MCF 10A (cell line): ENCODE measurements around the gene OR2H1. TPM values are rescaled to one million over a fixed set of nuclear protein-coding genes. Genes with fewer than 3 reads are reported as not detected.
A peak's percentile ranks its signal among the peaks of the same experiment; 100 is the strongest.

Experiments
- Bru-seq: library from RNA; stranded (reverse); fragments of 400-500 nt; gene quantifications from one replicate; lab custom pipeline; 2021; lab: Mats Ljungman, UMichigan
- BruChase-seq, 2 experiments: library from RNA; stranded (reverse); fragments of 400-500 nt; gene quantifications; one replicate each; lab custom pipeline; 2021; lab: Mats Ljungman, UMichigan
- BruUV-seq: library from RNA; stranded (reverse); fragments of 400-500 nt; replicated peaks from 2 replicates; lab custom pipeline; 2021; lab: Mats Ljungman, UMichigan
- CTCF ChIA-PET: fragments of 300-600 bp; sonication (Branson Sonifier 250); formaldehyde crosslinking; extraction: SDS; loops from one replicate; lab custom pipeline; 2021; ENCODE audit warnings: antibody characterized with exemption, inconsistent platforms; lab: Yijun Ruan, JAX
- POLR2A ChIA-PET: fragments of 300-600, 350-650 bp; sonication (Branson Sonifier 250); formaldehyde crosslinking; extraction: SDS; loops from one replicate; lab custom pipeline; 2020; ENCODE audit warnings: antibody characterized with exemption, inconsistent platforms; lab: Yijun Ruan, JAX
- DNase-seq: peaks from one replicate; pipeline ENCODE4 v3.0.0-alpha.2; 2018; ENCODE audit not compliant: unreplicated experiment
- H3K27ac Mint-ChIP-seq: one replicate; pipeline ENCODE4 v1.8.0; 2022; ENCODE audit warnings: mild to moderate bottlenecking, low read depth, mixed read lengths; ENCODE audit not compliant: unreplicated experiment
- H3K27me3 Mint-ChIP-seq: one replicate; pipeline ENCODE4 v1.8.0; 2022; ENCODE audit warnings: mixed read lengths; ENCODE audit not compliant: insufficient read depth, unreplicated experiment
- H3K36me3 Mint-ChIP-seq: one replicate; pipeline ENCODE4 v1.8.0; 2022; ENCODE audit warnings: mild to moderate bottlenecking, moderate library complexity, mixed read lengths; ENCODE audit not compliant: insufficient read depth, unreplicated experiment
- H3K4me1 Mint-ChIP-seq: one replicate; pipeline ENCODE4 v1.8.0; 2022; ENCODE audit warnings: mixed read lengths; ENCODE audit not compliant: insufficient read depth, unreplicated experiment
- H3K4me3 Mint-ChIP-seq: one replicate; pipeline ENCODE4 v1.8.0; 2022; ENCODE audit warnings: mild to moderate bottlenecking, moderate library complexity, mixed read lengths; ENCODE audit not compliant: unreplicated experiment
- H3K9me3 Mint-ChIP-seq: one replicate; pipeline ENCODE4 v1.8.0; 2022; ENCODE audit warnings: mixed read lengths; ENCODE audit not compliant: unreplicated experiment
- intact Hi-C: fragments of 100-400 bp; cut with micrococcal nuclease; formaldehyde crosslinking; loops from 2 replicates; pipeline ENCODE4 v1.14.1; 2022
- long read RNA-seq: library from polyadenylated mRNA; stranded (forward); transcript quantifications from one replicate; pipeline ENCODE4 v2.0.0, GENCODE V29; 2022
- total RNA-seq: library from RNA; stranded (reverse); gene quantifications from 2 replicates; pipeline ENCODE4 v1.2.3, GENCODE V29; 2022
- TF ChIP-seq, protein P1 (sequence below): fragments of 200-600 bp; IDR thresholded peaks from one replicate; pipeline ENCODE4 v1.8.0; 2022; ENCODE audit warnings: antibody characterized with exemption, mild to moderate bottlenecking; ENCODE audit not compliant: unreplicated experiment

The OR2H1 gene
- total RNA-seq = not detected in 2 replicates
- Bru-seq, nascent RNA = not detected
- BruChase-seq, experiment 1, labeled RNA remaining after a 6-hour chase = not detected
- not detected for BruChase-seq, experiment 2, labeled RNA remaining after a 2-hour chase
- long read RNA-seq = 0 reads

DNA sequence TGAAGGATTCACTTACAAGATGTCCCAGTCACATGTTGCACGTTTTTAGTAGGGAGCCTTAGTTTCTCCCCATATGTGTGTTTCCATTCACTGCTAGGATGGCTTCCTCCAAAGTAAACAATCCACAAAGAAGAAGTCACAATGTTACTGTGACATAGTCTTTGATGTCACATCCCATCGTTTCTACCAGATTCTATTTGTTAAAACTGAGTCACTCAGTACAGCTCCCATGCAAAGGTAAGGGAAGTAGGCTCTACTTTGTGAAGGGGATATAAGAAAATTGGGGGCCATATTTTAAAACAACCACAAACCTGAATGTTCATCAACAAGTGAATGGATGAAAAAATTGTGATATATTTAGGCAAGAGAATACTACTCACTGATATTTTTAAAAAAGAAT lies at the start of gene OR2H1, which contains the start of gene OR11A1:
OR2H1 (plus strand) TSS at position 185 of the 400 bp plus-strand sequence. CDS start 4,615 bp downstream, outside the sequence.
OR11A1 (minus strand) TSS at position 101 of the 400 bp plus-strand sequence. CDS start 29,430 bp downstream, outside the sequence.
- ChIA-PET CTCF (no interaction called here), POLR2A (no interaction called here)
- H3K27ac Mint-ChIP-seq = no peak within 1 kb of the TSS
- no peaks in the 10 kb centered on the region for H3K4me1 Mint-ChIP-seq
- H3K9me3 Mint-ChIP-seq = no peaks in the 10 kb centered on the region
- no peak within 1 kb of the TSS for H3K4me3 Mint-ChIP-seq
- no peak for DNase-seq
- TF ChIP-seq, protein P1, sequence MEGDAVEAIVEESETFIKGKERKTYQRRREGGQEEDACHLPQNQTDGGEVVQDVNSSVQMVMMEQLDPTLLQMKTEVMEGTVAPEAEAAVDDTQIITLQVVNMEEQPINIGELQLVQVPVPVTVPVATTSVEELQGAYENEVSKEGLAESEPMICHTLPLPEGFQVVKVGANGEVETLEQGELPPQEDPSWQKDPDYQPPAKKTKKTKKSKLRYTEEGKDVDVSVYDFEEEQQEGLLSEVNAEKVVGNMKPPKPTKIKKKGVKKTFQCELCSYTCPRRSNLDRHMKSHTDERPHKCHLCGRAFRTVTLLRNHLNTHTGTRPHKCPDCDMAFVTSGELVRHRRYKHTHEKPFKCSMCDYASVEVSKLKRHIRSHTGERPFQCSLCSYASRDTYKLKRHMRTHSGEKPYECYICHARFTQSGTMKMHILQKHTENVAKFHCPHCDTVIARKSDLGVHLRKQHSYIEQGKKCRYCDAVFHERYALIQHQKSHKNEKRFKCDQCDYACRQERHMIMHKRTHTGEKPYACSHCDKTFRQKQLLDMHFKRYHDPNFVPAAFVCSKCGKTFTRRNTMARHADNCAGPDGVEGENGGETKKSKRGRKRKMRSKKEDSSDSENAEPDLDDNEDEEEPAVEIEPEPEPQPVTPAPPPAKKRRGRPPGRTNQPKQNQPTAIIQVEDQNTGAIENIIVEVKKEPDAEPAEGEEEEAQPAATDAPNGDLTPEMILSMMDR = no peak
- H3K27me3 Mint-ChIP-seq = peaks cover 47% of the 10 kb centered on the region
- intact Hi-C loops = no loop called here
- no TSS peak for BruUV-seq
- H3K36me3 Mint-ChIP-seq = no peaks in the 10 kb centered on the region

DNA sequence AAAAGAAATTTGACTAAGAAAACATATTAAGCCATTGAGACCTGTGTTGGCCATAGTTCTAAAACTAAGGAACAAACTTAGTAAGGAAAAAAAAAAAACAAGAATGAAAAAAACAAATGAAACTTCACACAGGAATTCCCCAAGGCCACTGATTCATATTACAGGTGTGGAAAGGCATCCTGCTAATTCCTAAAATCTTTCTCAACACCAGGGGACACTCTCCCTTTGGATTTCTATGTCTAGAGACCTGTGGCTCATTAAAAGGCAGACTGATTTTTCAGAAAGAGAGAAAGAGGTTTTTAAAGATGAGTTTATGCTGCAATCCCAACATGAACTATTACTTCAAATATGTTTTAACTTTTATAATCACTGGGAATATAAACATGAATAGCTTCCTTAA lies 42.4 kb upstream of the OR2H1 start, which contains the start of gene OR12D1:
OR12D1 (plus strand) TSS at position 341 of the 400 bp plus-strand sequence.
- peaks cover 9% of the 10 kb centered on the region for H3K9me3 Mint-ChIP-seq
- DNase-seq = peak; percentile 40
- peaks cover 62% of the 10 kb centered on the region for H3K27me3 Mint-ChIP-seq
- H3K4me3 Mint-ChIP-seq = no peak within 1 kb of the TSS
- no peak within 1 kb of the TSS for H3K27ac Mint-ChIP-seq
- TF ChIP-seq, protein P1 = peak; percentile 23
- intact Hi-C loops = loop anchor here (1.0 kb wide), 1 partner anchor 175 kb away; no protein-coding TSS in a partner anchor
- BruUV-seq = no TSS peak
- H3K4me1 Mint-ChIP-seq = no peaks in the 10 kb centered on the region
- no peaks in the 10 kb centered on the region for H3K36me3 Mint-ChIP-seq
- POLR2A ChIA-PET = no interaction called here
- CTCF ChIA-PET = interaction anchor here (2.0 to 3.9 kb wide), 2 partner anchors 175 to 239 kb away, joined by 4 to 26 read pairs; no protein-coding TSS in a partner anchor

DNA sequence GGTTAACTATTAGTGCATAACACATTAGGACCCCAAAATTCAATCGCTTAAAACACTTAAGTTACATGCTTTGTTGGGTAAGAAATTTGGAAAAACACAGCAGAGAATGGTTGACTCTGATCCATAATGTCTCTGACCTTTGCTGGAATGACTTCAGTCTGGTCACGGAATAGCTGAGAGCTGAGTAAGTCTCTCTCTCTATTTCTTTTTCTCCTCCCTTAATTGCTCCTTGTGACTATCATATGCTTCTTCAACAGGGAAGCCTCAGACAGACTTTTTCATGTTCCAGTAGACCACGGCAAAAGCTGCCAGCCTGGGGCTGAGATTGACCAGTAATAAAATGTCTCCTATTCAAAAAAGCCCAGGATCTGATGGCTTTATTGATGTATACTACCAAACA lies 37.4 kb upstream of the OR2H1 start:
- DNase-seq = no peak
- ChIA-PET POLR2A (no interaction called here), CTCF (interaction anchor here (1.6 kb wide), 1 partner anchor 170 kb away, joined by 4 read pairs; no protein-coding TSS in a partner anchor)
- no TSS peak for BruUV-seq
- H3K9me3 Mint-ChIP-seq = no peaks in the 10 kb centered on the region
- H3K27me3 Mint-ChIP-seq = peaks cover 69% of the 10 kb centered on the region
- no peak overlapping the region for H3K27ac Mint-ChIP-seq
- H3K4me3 Mint-ChIP-seq = no peak overlapping the region
- TF ChIP-seq, protein P1 = no peak
- H3K4me1 Mint-ChIP-seq = no peaks in the 10 kb centered on the region
- intact Hi-C loops = no loop called here
- H3K36me3 Mint-ChIP-seq = no peaks in the 10 kb centered on the region

DNA sequence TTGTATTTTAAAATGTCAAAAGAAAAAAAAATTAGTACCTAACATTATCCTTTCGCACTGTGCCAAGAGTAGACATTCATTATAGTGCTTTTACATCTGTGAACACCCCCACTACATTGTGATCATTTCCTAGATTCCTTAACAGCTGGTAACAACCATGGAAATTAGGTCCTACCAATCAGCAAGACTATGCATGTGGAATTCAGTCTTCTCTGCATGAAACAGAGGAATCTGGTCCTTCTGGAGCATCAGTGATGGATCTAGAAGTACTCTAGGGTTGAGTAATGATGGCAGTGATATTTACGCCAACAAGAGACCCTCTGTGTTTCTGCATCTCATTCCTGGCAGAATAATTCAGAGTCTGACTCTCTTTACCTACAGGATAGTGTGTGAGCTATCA lies 32.8 kb upstream of the OR2H1 start:
- POLR2A ChIA-PET = no interaction called here
- intact Hi-C loops = no loop called here
- Mint-ChIP-seq H3K4me3 (no peak overlapping the region), H3K4me1 (no peaks in the 10 kb centered on the region), H3K36me3 (no peaks in the 10 kb centered on the region), H3K27ac (no peak overlapping the region), H3K9me3 (no peaks in the 10 kb centered on the region), H3K27me3 (peaks cover 83% of the 10 kb centered on the region)
- no peak for DNase-seq
- BruUV-seq = no TSS peak
- CTCF ChIA-PET = interaction anchor here (0.6 kb wide), 1 partner anchor 165 kb away, joined by 3 read pairs; no protein-coding TSS in a partner anchor
- TF ChIP-seq, protein P1 = no peak
